A549 (cell line): ENCODE measurements around the gene AUH.

Experiments used
- CBX2 ChIP-seq: fragments of 200-600 bp; sonication (generic); IDR thresholded peaks from 2 replicates; pipeline ENCODE4 v1.6.1; 2016; ENCODE audit warnings: low read depth, mild to moderate bottlenecking, borderline replicate concordance
- CEBPB ChIP-seq, 2 experiments: fragments of >200 bp in 1 of 2; sonication (Bioruptor Twin) in 1 of 2; formaldehyde crosslinking in 1 of 2; IDR thresholded peaks; 2 replicates each; pipeline ENCODE4 v1.6.1; 2012 to 2016
- ELK1 ChIP-seq: fragments of 150-350 bp; IDR thresholded peaks from 2 replicates; pipeline ENCODE4 v1.6.1; 2014; ENCODE audit warnings: low read depth, mild to moderate bottlenecking, low read length
- EP300 ChIP-seq, 2 experiments: fragments of >200 bp; sonication (Bioruptor Twin); formaldehyde crosslinking; IDR thresholded peaks; 2 replicates in 1 of 2; 3 replicates in 1 of 2; pipeline ENCODE4 v1.6.1; 2016 to 2017
- ESRRA ChIP-seq: fragments of 150-350 bp; IDR thresholded peaks from 2 replicates; pipeline ENCODE4 v1.6.1; 2014; ENCODE audit warnings: mild to moderate bottlenecking, low read length, borderline replicate concordance
- HOXA7 ChIP-seq: fragments of 250-450 bp; sonication (Bioruptor Pico); IDR thresholded peaks from 2 replicates; pipeline ENCODE4 v1.5.0; 2020; ENCODE audit warnings: mild to moderate bottlenecking, moderate library complexity
- JUN ChIP-seq, 2 experiments: fragments of >200 bp; sonication (Bioruptor Twin); formaldehyde crosslinking; IDR thresholded peaks; 2 replicates in 1 of 2; 3 replicates in 1 of 2; pipeline ENCODE4 v1.6.1; 2016 to 2017
- KDM1A ChIP-seq: fragments of 200-600 bp; sonication (generic); IDR thresholded peaks from 2 replicates; pipeline ENCODE4 v1.6.1; 2016; ENCODE audit warnings: low read depth, mild to moderate bottlenecking
- MAX ChIP-seq: IDR thresholded peaks from 2 replicates; pipeline ENCODE4 v1.6.1; 2012
- NPAS2 ChIP-seq: fragments of 250-450 bp; sonication (Bioruptor Pico); IDR thresholded peaks from 2 replicates; pipeline ENCODE4 v1.8.0; 2022; ENCODE audit warnings: mild to moderate bottlenecking, moderate library complexity, borderline replicate concordance
- RAD21 ChIP-seq, 2 experiments: fragments of >200 bp in 1 of 2; sonication (Bioruptor Twin) in 1 of 2; formaldehyde crosslinking in 1 of 2; IDR thresholded peaks in 1 of 2; conservative IDR thresholded peaks in 1 of 2; 2 replicates in 1 of 2; 3 replicates in 1 of 2; pipeline ENCODE4 v1.6.1; 2012 to 2018; ENCODE audit warnings: inconsistent platforms in 1 of 2
- REST ChIP-seq: fragments of 200-600 bp; sonication (generic); IDR thresholded peaks from 2 replicates; pipeline ENCODE4 v1.6.1; 2016; ENCODE audit warnings: antibody characterized with exemption, mild to moderate bottlenecking, moderate library complexity
- RNF2 ChIP-seq: fragments of 200-600 bp; sonication (generic); IDR thresholded peaks from 2 replicates; pipeline ENCODE4 v1.6.1; 2016; ENCODE audit warnings: low read depth, mild to moderate bottlenecking, antibody characterized with exemption, moderate library complexity, borderline replicate concordance
- TF ChIP-seq, protein P1 (sequence below): fragments of >200 bp; sonication (Bioruptor Twin); formaldehyde crosslinking; IDR thresholded peaks from 3 replicates; pipeline ENCODE4 v1.5.1; 2016

DNA sequence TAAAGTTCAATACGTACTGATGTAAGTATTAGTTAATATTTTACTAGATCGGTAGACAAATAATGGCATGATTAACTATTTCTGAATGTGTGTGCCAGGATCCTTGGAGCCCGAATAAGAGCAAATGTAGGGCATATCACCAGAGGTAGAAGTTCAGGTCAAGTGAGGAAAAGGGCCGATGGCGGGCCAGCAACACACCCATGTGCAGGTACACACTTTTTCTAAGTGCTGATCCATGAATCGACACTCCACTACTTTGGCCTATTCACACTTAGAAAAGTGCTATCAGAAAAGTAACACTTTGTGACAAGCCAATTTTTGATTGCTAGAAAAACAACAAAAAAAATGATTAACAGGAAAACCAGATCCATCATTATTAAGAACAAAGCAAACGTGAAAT is 150.3 kb downstream of the AUH start:
- TF ChIP-seq, protein P1, sequence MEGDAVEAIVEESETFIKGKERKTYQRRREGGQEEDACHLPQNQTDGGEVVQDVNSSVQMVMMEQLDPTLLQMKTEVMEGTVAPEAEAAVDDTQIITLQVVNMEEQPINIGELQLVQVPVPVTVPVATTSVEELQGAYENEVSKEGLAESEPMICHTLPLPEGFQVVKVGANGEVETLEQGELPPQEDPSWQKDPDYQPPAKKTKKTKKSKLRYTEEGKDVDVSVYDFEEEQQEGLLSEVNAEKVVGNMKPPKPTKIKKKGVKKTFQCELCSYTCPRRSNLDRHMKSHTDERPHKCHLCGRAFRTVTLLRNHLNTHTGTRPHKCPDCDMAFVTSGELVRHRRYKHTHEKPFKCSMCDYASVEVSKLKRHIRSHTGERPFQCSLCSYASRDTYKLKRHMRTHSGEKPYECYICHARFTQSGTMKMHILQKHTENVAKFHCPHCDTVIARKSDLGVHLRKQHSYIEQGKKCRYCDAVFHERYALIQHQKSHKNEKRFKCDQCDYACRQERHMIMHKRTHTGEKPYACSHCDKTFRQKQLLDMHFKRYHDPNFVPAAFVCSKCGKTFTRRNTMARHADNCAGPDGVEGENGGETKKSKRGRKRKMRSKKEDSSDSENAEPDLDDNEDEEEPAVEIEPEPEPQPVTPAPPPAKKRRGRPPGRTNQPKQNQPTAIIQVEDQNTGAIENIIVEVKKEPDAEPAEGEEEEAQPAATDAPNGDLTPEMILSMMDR: no peak
- TF ChIP-seq KDM1A (no peak), REST (no peak), ESRRA (no peak), MAX (no peak), ELK1 (no peak), RNF2 (no peak), JUN (IDR thresholded peaks at IDR 0.05) (no peak), CBX2 (no peak), HOXA7 (CRISPR knock-in tag) (no peak), CEBPB (IDR thresholded peaks at IDR 0.05) (no peak), RAD21 (conservative IDR thresholded peaks at IDR 0.05 in 1 of 2, IDR thresholded peaks at IDR 0.05 in 1 of 2) (no peak), NPAS2 (CRISPR knock-in tag) (no peak), EP300 (IDR thresholded peaks at IDR 0.05) (no peak)
